Thyroid gland (tissue), 4 donors: ENCODE measurements around the gene AP3B2. TPM values are rescaled to one million over a fixed set of nuclear protein-coding genes. Genes with fewer than 3 reads are reported as not detected.
A peak's percentile ranks its signal among the peaks of the same experiment; 100 is the strongest.
"Not testable (repeated sequence)": the region's sequence is repeated elsewhere in the genome, so short reads cannot be mapped to it uniquely, and the experiment has no call there.

Source experiments
- DNase-seq, 2 donors: peaks; one replicate each; pipeline ENCODE4 v3.0.0-alpha.2; 2019
- H3K27ac ChIP-seq, 3 donors: fragments of 200-600 bp; sonication (generic); 1 replicate in 2 of 3; 2 replicates in 1 of 3; pipeline ENCODE4 v1.5.1; 2016 to 2019; ENCODE audit warnings: mild to moderate bottlenecking in 1 of 3, moderate library complexity in 1 of 3
- H3K27me3 ChIP-seq: fragments of 200-600 bp; sonication (generic); one replicate; pipeline ENCODE4 v1.5.1; 2019
- H3K36me3 ChIP-seq, 2 donors: fragments of 200-600 bp; sonication (generic); one replicate each; pipeline ENCODE4 v1.5.1; 2016 to 2019
- H3K4me1 ChIP-seq, 2 donors: fragments of 200-600 bp; sonication (generic); one replicate each; pipeline ENCODE4 v1.5.1; 2017 to 2019
- H3K4me3 ChIP-seq, 3 donors: fragments of 200-600 bp; sonication (generic); replicated peaks in 1 of 3; 1 replicate in 2 of 3; 2 replicates in 1 of 3; pipeline ENCODE4 v1.5.1; 2016; ENCODE audit warnings: mild to moderate bottlenecking in 1 of 3
- H3K9me3 ChIP-seq: fragments of 200-600 bp; sonication (generic); one replicate; pipeline ENCODE4 v1.5.1; 2017
- POLR2A ChIP-seq, 2 donors: fragments of 450-650 bp; IDR thresholded peaks; one replicate each; pipeline ENCODE4 v1.6.1; 2017; ENCODE audit warnings: antibody characterized with exemption in 2 of 2, mild to moderate bottlenecking in 2 of 2, moderate library complexity in 1 of 2
- WGBS, 2 donors: methylation state at CpG; one replicate each; pipeline ENCODE4 v1.1.5; 2017; 5-methylcytosine and 5-hydroxymethylcytosine counted together
- intact Hi-C: fragments of 100-400 bp; cut with DNase I; formaldehyde crosslinking; loops from one replicate; pipeline ENCODE4 v1.15.1; 2023
- total RNA-seq, 4 donors: library from RNA; depleted of rRNA; stranded (reverse); fragments of >200 nt; gene quantifications; one replicate each; pipeline ENCODE4 v1.2.3, GENCODE V29; 2016
- TF ChIP-seq, protein P1 (sequence below), 6 experiments: fragments of 200-600 bp in 3 of 6; fragments of 450-650 bp in 3 of 6; sonication (generic) in 3 of 6; IDR thresholded peaks; one replicate each; pipeline ENCODE4 v1.5.1; 2016 to 2019; ENCODE audit warnings: antibody characterized with exemption in 6 of 6, mild to moderate bottlenecking in 2 of 6, inconsistent platforms in 1 of 6, moderate library complexity in 1 of 6

Gene AP3B2
- total RNA-seq, 4 donors from 2014 or later, result 1.4 to 4.1 (median 2.1) TPM

DNA sequence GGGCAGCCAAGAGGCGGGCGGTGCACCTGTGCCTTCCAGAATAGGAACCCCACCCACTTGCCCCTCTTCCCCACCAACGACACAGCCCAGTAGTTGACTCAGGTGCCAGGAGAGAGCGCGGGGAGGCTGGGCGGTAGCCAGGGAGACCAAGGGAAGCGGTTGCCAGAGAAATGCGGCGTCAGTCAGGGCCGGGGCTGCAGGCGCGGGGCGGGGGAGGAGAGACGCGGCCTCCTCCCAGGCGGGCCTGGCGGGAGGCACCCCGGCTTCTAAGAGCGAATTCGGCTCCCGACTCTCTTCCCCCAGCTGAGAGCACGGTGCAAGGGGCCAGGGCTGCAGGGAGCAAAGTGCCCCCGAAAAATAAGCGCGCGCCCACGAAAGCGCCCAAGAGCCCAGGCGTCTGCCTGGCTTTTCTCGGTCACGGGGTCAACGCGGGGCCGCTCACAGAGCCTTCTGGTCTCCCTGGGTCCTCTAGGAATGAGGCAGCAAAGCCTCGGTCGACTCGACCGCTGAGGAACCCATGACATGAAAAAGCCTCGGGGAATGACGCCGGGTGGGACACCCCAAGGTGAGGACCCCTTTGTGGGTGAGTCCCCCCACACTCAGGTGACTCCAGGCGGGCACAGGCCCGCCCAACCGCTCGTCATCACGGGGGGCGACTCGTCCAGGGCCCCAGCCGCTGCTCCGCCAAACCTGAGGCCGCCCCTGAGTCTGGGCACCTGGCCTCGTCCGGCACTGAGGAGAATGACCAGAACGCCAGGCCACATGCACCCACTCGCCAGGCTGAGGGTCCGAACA, 63.2 kb downstream of the AP3B2 start:
- no peaks in the 10 kb centered on the region for H3K27me3 ChIP-seq
- H3K36me3 ChIP-seq, result no peaks in the 10 kb centered on the region
- no peak overlapping the region for H3K27ac ChIP-seq
- peak; percentile 53 to 61 for DNase-seq
- H3K9me3 ChIP-seq, result no peaks in the 10 kb centered on the region
- TF ChIP-seq, protein P1, sequence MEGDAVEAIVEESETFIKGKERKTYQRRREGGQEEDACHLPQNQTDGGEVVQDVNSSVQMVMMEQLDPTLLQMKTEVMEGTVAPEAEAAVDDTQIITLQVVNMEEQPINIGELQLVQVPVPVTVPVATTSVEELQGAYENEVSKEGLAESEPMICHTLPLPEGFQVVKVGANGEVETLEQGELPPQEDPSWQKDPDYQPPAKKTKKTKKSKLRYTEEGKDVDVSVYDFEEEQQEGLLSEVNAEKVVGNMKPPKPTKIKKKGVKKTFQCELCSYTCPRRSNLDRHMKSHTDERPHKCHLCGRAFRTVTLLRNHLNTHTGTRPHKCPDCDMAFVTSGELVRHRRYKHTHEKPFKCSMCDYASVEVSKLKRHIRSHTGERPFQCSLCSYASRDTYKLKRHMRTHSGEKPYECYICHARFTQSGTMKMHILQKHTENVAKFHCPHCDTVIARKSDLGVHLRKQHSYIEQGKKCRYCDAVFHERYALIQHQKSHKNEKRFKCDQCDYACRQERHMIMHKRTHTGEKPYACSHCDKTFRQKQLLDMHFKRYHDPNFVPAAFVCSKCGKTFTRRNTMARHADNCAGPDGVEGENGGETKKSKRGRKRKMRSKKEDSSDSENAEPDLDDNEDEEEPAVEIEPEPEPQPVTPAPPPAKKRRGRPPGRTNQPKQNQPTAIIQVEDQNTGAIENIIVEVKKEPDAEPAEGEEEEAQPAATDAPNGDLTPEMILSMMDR (IDR thresholded peaks at IDR 0.05), result no peak
- no peak for TF ChIP-seq POLR2A (IDR thresholded peaks at IDR 0.05)
- intact Hi-C loops, result no loop called here
- peak overlapping the region in 2 of 3 donors; percentile 15 to 32 for H3K4me3 ChIP-seq
- peaks cover 12 to 25% of the 10 kb centered on the region in 2 donors for H3K4me1 ChIP-seq
- WGBS, 2 donors, result 5 to 17% methylated on average over 19 to 28 of the region's 56 CpGs

DNA sequence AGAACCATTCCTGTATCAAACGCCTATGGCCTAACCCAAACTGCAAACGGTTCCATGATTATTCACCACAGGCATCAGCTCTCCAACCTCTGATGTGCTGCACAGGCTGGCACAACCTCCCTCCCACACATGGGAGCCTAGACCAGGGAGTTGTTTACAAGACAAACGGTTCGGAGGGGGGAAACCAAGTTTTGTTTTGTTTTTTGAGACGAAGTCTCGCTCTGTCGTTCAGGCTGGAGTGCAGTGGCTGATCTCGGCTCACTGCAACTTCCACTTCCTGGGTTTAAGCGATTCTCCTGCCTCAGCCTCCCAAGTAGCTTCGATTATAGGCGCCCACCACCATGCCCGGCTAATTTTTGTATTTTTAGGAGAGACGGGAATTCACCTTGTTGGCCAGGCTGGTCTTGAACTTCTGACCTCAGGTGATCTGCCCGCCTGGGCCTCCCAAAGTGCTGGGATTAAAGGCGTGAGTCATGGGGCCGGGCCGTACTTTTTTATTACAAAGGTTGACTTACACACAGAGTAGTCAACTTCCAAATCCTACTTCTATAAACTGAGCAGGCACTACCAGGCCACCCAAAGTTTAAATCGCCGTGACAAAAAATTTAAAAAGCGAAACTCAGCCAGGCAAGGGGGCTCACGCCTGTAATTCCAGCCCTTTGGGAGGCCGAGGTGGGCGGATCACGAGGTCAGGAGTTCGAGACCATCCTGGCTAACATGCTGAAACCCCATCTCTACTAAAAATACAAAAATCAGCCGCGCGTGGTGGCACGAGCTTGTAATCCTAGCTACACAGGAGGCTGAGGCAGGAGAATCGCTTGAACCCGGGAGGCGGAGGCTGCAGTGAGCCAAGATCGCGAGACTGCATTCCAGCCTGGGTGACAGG, 64.5 kb downstream of the AP3B2 start:
- H3K9me3 ChIP-seq, DNase-seq, H3K27me3 ChIP-seq, H3K4me3 ChIP-seq, H3K27ac ChIP-seq, intact Hi-C loops, H3K36me3 ChIP-seq: not testable (repeated sequence)
- peaks cover 12 to 25% of the 10 kb centered on the region in 2 donors for H3K4me1 ChIP-seq
- 89 to 91% methylated on average over 34 of the region's 34 CpGs for WGBS, 2 donors

DNA sequence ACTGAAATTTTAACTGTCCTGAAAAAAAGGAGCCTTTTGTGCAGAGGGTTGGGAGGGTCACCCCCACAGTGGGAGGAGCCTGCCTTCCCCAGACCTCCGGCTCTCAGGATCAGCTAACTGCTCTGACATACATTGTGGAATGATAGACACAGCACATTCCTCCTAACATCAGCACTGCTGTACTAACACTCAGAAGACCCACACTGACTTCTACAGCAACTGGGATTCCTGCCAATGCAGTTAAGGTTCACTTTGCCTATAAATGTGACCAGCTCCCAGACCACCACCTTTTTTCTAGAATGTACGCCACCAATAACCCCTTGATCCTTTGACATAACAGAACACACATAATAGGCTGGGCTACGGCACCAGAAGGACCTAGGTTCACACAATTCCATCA, 65.7 kb downstream of the AP3B2 start:
- TF ChIP-seq, protein P1 (IDR thresholded peaks at IDR 0.05), result no peak
- Histone ChIP-seq H3K4me1 (peaks cover 12 to 25% of the 10 kb centered on the region in 2 donors), H3K36me3 (no peaks in the 10 kb centered on the region), H3K9me3 (no peaks in the 10 kb centered on the region), H3K27me3 (no peaks in the 10 kb centered on the region), H3K27ac (no peak overlapping the region), H3K4me3 (no peak overlapping the region)
- DNase-seq, result no peak
- intact Hi-C loops, result no loop called here
- WGBS, 2 donors, result 57 to 59% methylated on average over 3 of the region's 3 CpGs

DNA sequence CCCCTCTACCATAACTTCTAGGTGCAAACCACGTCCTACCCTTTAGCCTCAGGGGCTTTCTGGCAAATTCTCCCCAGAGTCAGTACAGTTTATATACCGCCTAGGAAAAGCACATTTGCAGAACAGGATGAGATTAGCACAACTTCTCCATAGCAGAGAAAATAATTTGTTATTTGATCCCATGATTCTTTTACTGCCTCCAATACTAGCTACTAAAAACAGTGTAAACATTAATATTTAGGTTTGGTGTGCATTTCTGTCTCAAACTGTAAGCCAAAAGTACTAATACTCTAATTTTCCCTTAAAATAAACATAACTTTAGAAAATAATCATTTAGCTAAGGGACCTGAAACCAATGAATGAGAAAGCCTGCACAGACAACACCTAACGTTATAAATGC, 67.0 kb downstream of the AP3B2 start:
- intact Hi-C loops, result no loop called here
- peaks cover 8 to 18% of the 10 kb centered on the region in 2 donors for H3K4me1 ChIP-seq
- 57 to 64% methylated on average over 3 of the region's 3 CpGs for WGBS, 2 donors
- no peak for DNase-seq
- H3K36me3 ChIP-seq, result no peaks in the 10 kb centered on the region
- H3K27ac ChIP-seq, result no peak overlapping the region
- H3K4me3 ChIP-seq, result no peak overlapping the region
- H3K27me3 ChIP-seq, result no peaks in the 10 kb centered on the region
- TF ChIP-seq POLR2A (IDR thresholded peaks at IDR 0.05), result no peak
- TF ChIP-seq, protein P1 (IDR thresholded peaks at IDR 0.05), result no peak
- H3K9me3 ChIP-seq, result no peaks in the 10 kb centered on the region

DNA sequence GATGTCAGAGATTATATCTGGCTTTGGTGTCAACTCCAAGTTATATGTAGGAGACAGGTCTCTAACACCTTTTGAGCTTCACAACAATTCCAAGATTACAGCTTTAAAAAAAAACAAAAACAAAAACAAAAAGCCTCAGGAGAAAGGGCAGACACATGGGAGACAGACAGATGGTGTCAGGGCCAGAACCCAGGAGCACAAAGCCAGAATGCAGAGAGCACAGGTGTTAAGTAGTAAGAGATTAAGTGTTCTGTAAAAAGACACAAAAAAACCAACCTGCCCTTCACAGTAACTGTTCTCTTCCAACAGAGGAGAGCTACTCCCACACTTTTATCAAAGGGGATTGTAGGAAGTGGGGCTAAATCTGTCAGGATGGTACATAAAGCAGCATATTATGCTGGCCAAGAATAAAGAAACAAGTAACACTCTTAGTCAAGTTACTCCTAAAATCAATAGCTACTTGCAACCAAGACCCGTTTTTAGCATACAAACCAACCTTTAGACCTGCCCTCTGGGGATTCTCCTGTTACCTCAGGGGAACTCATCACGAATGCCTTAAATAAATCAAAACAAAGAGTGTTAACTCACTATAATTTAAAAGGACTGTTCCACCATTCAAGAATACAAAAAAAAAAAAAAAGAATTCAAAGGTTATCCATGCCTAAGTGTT, 68.4 kb downstream of the AP3B2 start:
- Histone ChIP-seq H3K9me3 (no peaks in the 10 kb centered on the region), H3K36me3 (no peaks in the 10 kb centered on the region), H3K4me3 (no peak overlapping the region), H3K27me3 (no peaks in the 10 kb centered on the region), H3K27ac (no peak overlapping the region), H3K4me1 (peaks cover 0 to 4% of the 10 kb centered on the region in 2 donors)
- intact Hi-C loops, result no loop called here
- no peak for DNase-seq
- TF ChIP-seq, protein P1 (IDR thresholded peaks at IDR 0.05), result no peak
- no peak for TF ChIP-seq POLR2A (IDR thresholded peaks at IDR 0.05)
- WGBS, 2 donors, result 41 to 44% methylated on average over 2 of the region's 2 CpGs
